HepG2 (cell line): ENCODE data around the gene MORN1. TPM values are rescaled to one million over a fixed set of nuclear protein-coding genes. Genes with fewer than 3 reads are reported as not detected.

Experiments used
- ATAC-seq: fragments of 200-7000 bp; cut with Tn5 transposase; 3 replicates; pipeline ENCODE4 v1.9.1; 2020; ENCODE audit warnings: mild to moderate bottlenecking, moderate library complexity
- BruUV-seq: library from RNA; stranded (reverse); fragments of 400-500 nt; replicated peaks from 2 replicates; lab custom pipeline; 2021; lab: Mats Ljungman, UMichigan
- CTCF ChIA-PET: fragments of 300-600 bp; formaldehyde crosslinking; extraction: SDS; loops from one replicate; lab custom pipeline; 2021; ENCODE audit warnings: low total read pairs, inconsistent platforms, low intra/inter-chr PET ratio; lab: Yijun Ruan, JAX
- POLR2A ChIA-PET: fragments of 350-600 bp; sonication (Branson Sonifier 250); formaldehyde crosslinking; loops from one replicate; lab custom pipeline; 2020; ENCODE audit warnings: antibody characterized with exemption, inconsistent platforms; lab: Yijun Ruan, JAX
- DNase-seq: peaks from one replicate; pipeline ENCODE4 v3.0.0-alpha.2; 2015; ENCODE audit warnings: low spot score
- FAIRE-seq: peaks from 3 replicates; lab custom pipeline; 2011; peaks lifted over from hg19 to GRCh38; lab: Jason Lieb, UNC
- H2AFZ ChIP-seq: one replicate; pipeline ENCODE4 v1.6.1; 2011; ENCODE audit warnings: low read length, inconsistent platforms
- H3K27ac ChIP-seq: fragments of 300-600 bp; 3 replicates; pipeline ENCODE4 v1.8.0; 2011; ENCODE audit warnings: mixed run types, mild to moderate bottlenecking, mixed read lengths, low read length, inconsistent platforms; ENCODE audit not compliant: insufficient read depth; ENCODE audit errors: extremely low read length
- H3K27me3 ChIP-seq, 2 experiments: fragments of 200-600 bp in 1 of 2; 2 replicates in 1 of 2; 3 replicates in 1 of 2; pipeline versions ENCODE4 v1.6.0 to v1.8.0; 2011; ENCODE audit warnings: low read length in 2 of 2, mild to moderate bottlenecking in 2 of 2, moderate library complexity in 2 of 2, inconsistent platforms in 1 of 2; ENCODE audit not compliant: insufficient read depth in 2 of 2, control insufficient read depth in 1 of 2
- H3K36me3 ChIP-seq, 2 experiments: fragments of 200-600 bp in 1 of 2; replicated peaks in 1 of 2; 2 replicates in 1 of 2; 3 replicates in 1 of 2; pipeline versions ENCODE4 v1.5.1 to v1.8.0; 2011; ENCODE audit warnings: low read length in 2 of 2, inconsistent platforms in 1 of 2; ENCODE audit not compliant: insufficient read depth in 2 of 2, control insufficient read depth in 1 of 2
- H3K4me1 ChIP-seq: 2 replicates; pipeline ENCODE4 v1.5.1; 2012; ENCODE audit warnings: low read length, inconsistent platforms; ENCODE audit not compliant: insufficient read depth
- H3K4me2 ChIP-seq: 2 replicates; pipeline ENCODE4 v1.6.0; 2011; ENCODE audit warnings: low read depth, low read length, inconsistent platforms
- H3K4me3 ChIP-seq, 3 experiments: fragments of 200-600 bp in 1 of 3; sonication (generic), shearing (Covaris generic) in 1 of 3; replicated peaks in 1 of 3; 2 replicates each; pipeline ENCODE4 v1.5.1; 2011 to 2016; ENCODE audit warnings: low read length in 3 of 3, inconsistent platforms in 2 of 3, low read depth in 2 of 3, mild to moderate bottlenecking in 2 of 3, control low read depth in 1 of 3, mixed read lengths in 1 of 3; ENCODE audit not compliant: insufficient read depth in 1 of 3
- H3K79me2 ChIP-seq: one replicate; pipeline ENCODE4 v1.6.1; 2011; ENCODE audit warnings: low read length, inconsistent platforms; ENCODE audit not compliant: insufficient read depth
- H3K9ac ChIP-seq: 2 replicates; pipeline ENCODE4 v1.6.0; 2011; ENCODE audit warnings: mild to moderate bottlenecking, low read depth, low read length, inconsistent platforms; ENCODE audit not compliant: insufficient read depth
- H3K9me3 ChIP-seq: 2 replicates; pipeline ENCODE4 v1.5.1; 2012; ENCODE audit warnings: mild to moderate bottlenecking, low read length
- H4K20me1 ChIP-seq: 2 replicates; pipeline ENCODE4 v1.6.0; 2011; ENCODE audit warnings: inconsistent platforms, mild to moderate bottlenecking, low read length, moderate library complexity; ENCODE audit not compliant: insufficient read depth
- CENPT ChIP-seq: sonication (generic); formaldehyde crosslinking; IDR thresholded peaks from 2 replicates; pipeline ENCODE4 v1.8.0; 2022; ENCODE audit warnings: low read depth, mild to moderate bottlenecking, moderate library complexity, missing genetic modification reagents
- FOXA1 ChIP-seq, 2 experiments: fragments of 450-650 bp in 1 of 2; sonication (generic) in 1 of 2; formaldehyde crosslinking in 1 of 2; IDR thresholded peaks; 2 replicates each; pipeline versions ENCODE4 v1.4.0 to v1.6.1; 2016 to 2020; ENCODE audit warnings: missing genetic modification reagents in 1 of 2
- FOXO1 ChIP-seq: sonication (generic); formaldehyde crosslinking; IDR thresholded peaks from 2 replicates; pipeline ENCODE4 v1.4.0; 2020; ENCODE audit warnings: missing genetic modification reagents
- ISX ChIP-seq: sonication (generic); formaldehyde crosslinking; conservative IDR thresholded peaks from 2 replicates; pipeline ENCODE4 v1.5.0; 2020; ENCODE audit warnings: missing genetic modification reagents
- KDM2A ChIP-seq: sonication (generic); formaldehyde crosslinking; IDR thresholded peaks from 2 replicates; pipeline ENCODE4 v1.4.0; 2020; ENCODE audit warnings: low read depth, missing genetic modification reagents, borderline replicate concordance
- LCORL ChIP-seq, 2 experiments: fragments of 450-650 bp in 1 of 2; sonication (generic) in 1 of 2; formaldehyde crosslinking in 1 of 2; IDR thresholded peaks; 2 replicates each; pipeline versions ENCODE4 v1.5.0 to v1.6.1; 2017 to 2020; ENCODE audit warnings: antibody characterized with exemption in 1 of 2, missing genetic modification reagents in 1 of 2
- SP5 ChIP-seq: IDR thresholded peaks from 2 replicates; pipeline ENCODE4 v1.6.1; 2016; ENCODE audit warnings: low read depth, borderline replicate concordance
- TARDBP ChIP-seq: sonication (generic); formaldehyde crosslinking; IDR thresholded peaks from 2 replicates; pipeline ENCODE4 v1.8.0; 2022; ENCODE audit warnings: mild to moderate bottlenecking, missing genetic modification reagents
- ZHX1 ChIP-seq: sonication (generic); formaldehyde crosslinking; IDR thresholded peaks from 2 replicates; pipeline ENCODE4 v1.8.1; 2022; ENCODE audit warnings: low read depth, mild to moderate bottlenecking, missing genetic modification reagents
- ZNF20 ChIP-seq: sonication (generic); formaldehyde crosslinking; IDR thresholded peaks from 2 replicates; pipeline ENCODE4 v1.4.0; 2020; ENCODE audit warnings: mild to moderate bottlenecking, moderate library complexity, missing genetic modification reagents
- ZNF274 ChIP-seq: sonication (generic); formaldehyde crosslinking; IDR thresholded peaks from 2 replicates; pipeline ENCODE4 v1.5.1; 2020; ENCODE audit warnings: mild to moderate bottlenecking, missing genetic modification reagents
- ZNF280B ChIP-seq: sonication (generic); formaldehyde crosslinking; IDR thresholded peaks from 2 replicates; pipeline ENCODE4 v1.5.0; 2020; ENCODE audit warnings: missing genetic modification reagents, mild to moderate bottlenecking, borderline replicate concordance
- ZNF281 ChIP-seq: sonication (generic); formaldehyde crosslinking; IDR thresholded peaks from 2 replicates; pipeline ENCODE4 v1.4.0; 2020; ENCODE audit warnings: missing genetic modification reagents, borderline replicate concordance
- ZNF550 ChIP-seq: sonication (generic); formaldehyde crosslinking; IDR thresholded peaks from 2 replicates; pipeline ENCODE4 v1.4.0; 2020; ENCODE audit warnings: mild to moderate bottlenecking, missing genetic modification reagents, borderline replicate concordance
- WGBS: methylation state at CpG from one replicate; pipeline ENCODE4 v1.1.6; 2017; ENCODE audit warnings: low lambda C conversion rate; 5-methylcytosine and 5-hydroxymethylcytosine counted together
- in situ Hi-C: cut with HindIII; loops from 2 replicates; pipeline ENCODE4 v1.10.0; 2017; ENCODE audit warnings: low pct_unique_long_range_greater_than_20kb; ENCODE audit not compliant: extremely low pct_ligation_motif_present
- intact Hi-C: fragments of 100-400 bp; cut with micrococcal nuclease; formaldehyde crosslinking; loops from one replicate; pipeline ENCODE4 v1.10.0; 2022; ENCODE audit not compliant: unreplicated experiment
- polyA plus RNA-seq, 8 experiments: library from polyadenylated mRNA; depleted of rRNA in 3 of 8; stranded (reverse) in 7 of 8; unstranded in 1 of 8; fragments of >200 nt; fragmentation: Illumina TruSeq in 4 of 8; extraction: Trizol in 4 of 8; gene quantifications; 2 replicates each; pipeline versions ENCODE4 v1.2.1 to v1.2.3, GENCODE V29; 2011 to 2016; ENCODE audit warnings: low read depth in 4 of 8, missing spikeins in 1 of 8, mixed read lengths in 1 of 8; ENCODE audit not compliant: insufficient read depth in 1 of 8
- total RNA-seq, 5 experiments: library from RNA; depleted of rRNA; stranded (reverse); fragments of >200 nt; fragmentation: Illumina TruSeq; extraction: Trizol; gene quantifications; 2 replicates each; pipeline ENCODE4 v1.2.3, GENCODE V29; 2016; ENCODE audit warnings: low read depth in 1 of 5

MORN1 gene
- total and polyA plus RNA-seq, 2 of the 13 experiments (the other 11 are each of a cell fraction or from before 2014, with no cell fraction given) = 3.1 to 6.5 TPM

GRCh38 chr1:2311184-2312032 is 79.9 kb downstream of the MORN1 start:
- CTCF ChIA-PET = no interaction called here
- H3K4me1 ChIP-seq = peaks cover 66% of the 10 kb centered on the region
- H3K36me3 ChIP-seq = peaks cover 2 to 19% of the 10 kb centered on the region in 2 experiments; a peak in 4 of 5 replicates
- H3K79me2 ChIP-seq = no peaks in the 10 kb centered on the region
- no TSS peak for BruUV-seq
- H3K27ac ChIP-seq = no peak overlapping the region
- no peaks in the 10 kb centered on the region for H3K9me3 ChIP-seq
- H3K4me3 ChIP-seq = peak overlapping the region in 2 of 3 experiments; percentile 12 to 75; a peak in 1 of 6 replicates
- intact Hi-C loops = loop anchor here (5.0 kb wide), 1 partner anchor 71 kb away; no protein-coding TSS in a partner anchor
- WGBS = 10% methylated on average over 2 of the region's 21 CpGs
- H2AFZ ChIP-seq = no peak overlapping the region
- peak overlapping the region; percentile 79 for H3K4me2 ChIP-seq
- POLR2A ChIA-PET = interaction anchor here (0.8 to 2.4 kb wide), 7 partner anchors 61 to 122 kb away, joined by 3 to 8 read pairs (median 4); partner anchors contain the start of genes FAAP20, MORN1 and RER1
- peak; percentile 69 for ATAC-seq
- in situ Hi-C loops = loop anchor here (5.0 kb wide), 1 partner anchor 119 kb away; the partner anchor contains the start of gene FAAP20
- H3K27me3 ChIP-seq = peaks cover 0 to 2% of the 10 kb centered on the region in 2 experiments; a peak in 1 of 5 replicates
- peak; percentile 4 for FAIRE-seq
- no peaks in the 10 kb centered on the region for H4K20me1 ChIP-seq
- peak; percentile 73 for DNase-seq
- H3K9ac ChIP-seq = peak overlapping the region; percentile 16; the same call in 1 of the 2 replicates
- TF ChIP-seq FOXO1 (peak; percentile 3; the same call in 1 of the 2 replicates), SP5 (CRISPR knock-in tag) (peak; percentile 26; the same call in 1 of the 2 replicates), ZNF281 (CRISPR knock-in tag) (peak; percentile 46; the same call in 1 of the 2 replicates), ISX (CRISPR knock-in tag) (no peak), ZNF280B (CRISPR knock-in tag) (peak; percentile 63), KDM2A (peak; percentile 58; the same call in 1 of the 2 replicates), ZNF274 (CRISPR knock-in tag) (0 out of 2 replicates have a peak, but pooled peaks have one; percentile 31), FOXA1 (IDR thresholded peaks at IDR 0.05) (no peak), FOXA1 (CRISPR knock-in tag; IDR thresholded peaks at IDR 0.05) (peak; percentile 76), TARDBP (peak; percentile 37; the same call in 1 of the 2 replicates), ZHX1 (CRISPR knock-in tag) (0 out of 2 replicates have a peak, but pooled peaks have one; percentile 18), CENPT (CRISPR knock-in tag) (peak; percentile 71; the same call in 1 of the 2 replicates), ZNF550 (CRISPR knock-in tag) (no peak), LCORL (IDR thresholded peaks at IDR 0.05) (no peak), LCORL (CRISPR knock-in tag; IDR thresholded peaks at IDR 0.05) (peak; percentile 79), ZNF20 (no peak)
